ENCODE data around the gene MTHFD1L. TPM values are rescaled to one million over a fixed set of nuclear protein-coding genes. Genes with fewer than 3 reads are reported as not detected.

Gene MTHFD1L
- total RNA-seq, 1 donor: 68.7 TPM

GRCh38 chr6:150907383-150907782, 41.9 kb downstream of the MTHFD1L start:
- DNase-seq (ENCODE audit: low read depth): peak; percentile 33
- TF ChIP-seq CTCF (IDR thresholded peaks at IDR 0.05; ENCODE audit: insufficient read depth, low read length): no peak
- no peak overlapping the region for H3K4me3 ChIP-seq (ENCODE audit: low read depth, low read length)

GRCh38 chr6:150908901-150909300, 43.4 kb downstream of the MTHFD1L start:
- no peak for DNase-seq (ENCODE audit: low read depth)
- TF ChIP-seq CTCF (IDR thresholded peaks at IDR 0.05; ENCODE audit: insufficient read depth, low read length): no peak
- H3K4me3 ChIP-seq (ENCODE audit: low read depth, low read length): no peak overlapping the region

GRCh38 chr6:150910561-150910960, 45.1 kb downstream of the MTHFD1L start:
- TF ChIP-seq CTCF (IDR thresholded peaks at IDR 0.05; ENCODE audit: insufficient read depth, low read length): no peak
- no peak for DNase-seq (ENCODE audit: low read depth)
- no peak overlapping the region for H3K4me3 ChIP-seq (ENCODE audit: low read depth, low read length)

- no peak overlapping the region for H3K4me3 ChIP-seq (ENCODE audit: low read depth, low read length)
- no peak for DNase-seq (ENCODE audit: low read depth)
- TF ChIP-seq CTCF (IDR thresholded peaks at IDR 0.05; ENCODE audit: insufficient read depth, low read length): no peak
These were observed 48.9 kb downstream of the MTHFD1L start for GRCh38 chr6:150914372-150914771.

GRCh38 chr6:150915131-150915879, 49.8 kb downstream of the MTHFD1L start:
- no peak overlapping the region for H3K4me3 ChIP-seq (ENCODE audit: low read depth, low read length)
- DNase-seq (ENCODE audit: low read depth): peak; percentile 83
- TF ChIP-seq CTCF (IDR thresholded peaks at IDR 0.05; ENCODE audit: insufficient read depth, low read length): no peak

GRCh38 chr6:150915880-150916265, 50.4 kb downstream of the MTHFD1L start:
- TF ChIP-seq CTCF (IDR thresholded peaks at IDR 0.05; ENCODE audit: insufficient read depth, low read length): no peak
- DNase-seq (ENCODE audit: low read depth): peak; percentile 97
- H3K4me3 ChIP-seq (ENCODE audit: low read depth, low read length): no peak overlapping the region

GRCh38 chr6:150919938-150920337, 54.4 kb downstream of the MTHFD1L start:
- TF ChIP-seq CTCF (IDR thresholded peaks at IDR 0.05; ENCODE audit: insufficient read depth, low read length): no peak
- no peak overlapping the region for H3K4me3 ChIP-seq (ENCODE audit: low read depth, low read length)
- no peak for DNase-seq (ENCODE audit: low read depth)

All from fibroblast of the aortic adventitia (primary cell).